HG03457 (cell line): ENCODE measurements around the gene TMEM244.
"Not testable (repeated sequence)": the region's sequence is repeated elsewhere in the genome, so short reads cannot be mapped to it uniquely, and the experiment has no call there.

ENCODE experiments used
- ATAC-seq: cut with Tn5 transposase; IDR thresholded peaks from one replicate; pipeline ENCODE4 v1.9.1; 2021; ENCODE audit warnings: moderate number of reproducible peaks; ENCODE audit not compliant: unreplicated experiment

The TMEM244 gene

DNA sequence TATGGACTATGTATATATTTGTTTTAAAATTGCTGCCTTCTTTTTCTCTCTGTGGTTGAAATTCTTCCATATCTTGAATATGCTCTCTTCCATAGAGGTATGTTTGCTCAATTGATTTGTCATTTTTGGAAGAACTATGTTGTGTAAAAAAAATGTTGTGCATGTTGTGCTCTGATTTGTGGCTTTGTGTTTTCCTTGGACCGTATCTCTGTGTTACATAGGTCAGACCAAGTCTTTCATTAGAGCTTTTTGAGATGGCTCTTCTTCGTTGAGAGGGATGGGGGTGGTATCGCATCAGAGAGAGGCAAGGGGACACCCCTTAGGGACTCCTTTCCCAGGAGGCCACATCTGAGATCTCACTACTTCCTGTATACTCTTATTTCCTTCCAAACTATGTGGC, 43.8 kb downstream of the TMEM244 start:
- no peak for ATAC-seq

DNA sequence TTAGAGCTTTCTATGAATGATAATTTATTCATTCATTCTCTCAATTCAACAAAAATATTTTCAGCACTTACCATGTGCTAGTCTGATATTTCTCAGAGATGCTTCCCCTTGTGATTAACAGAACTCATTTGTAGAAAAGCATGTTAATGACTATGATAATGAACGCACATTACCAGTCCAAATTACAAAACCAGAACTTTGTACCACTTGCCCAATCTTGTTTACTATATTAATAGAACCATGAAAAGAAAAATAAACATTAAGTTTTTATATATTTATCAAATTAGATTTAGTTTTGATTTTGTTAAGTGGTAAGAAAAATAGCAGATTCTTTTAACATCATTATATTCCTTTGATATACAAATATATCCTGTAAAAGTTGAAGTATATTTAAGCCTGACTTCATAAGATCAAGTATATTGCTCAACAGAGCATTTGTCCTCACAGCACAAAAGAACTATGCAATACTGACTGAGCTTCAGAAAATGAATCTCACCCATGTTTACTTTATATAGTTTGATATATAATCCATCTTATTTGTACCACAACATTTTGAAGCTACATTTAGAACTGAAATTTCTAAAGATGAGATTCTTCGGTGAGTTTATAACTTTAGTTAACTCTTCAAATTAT, 48.9 kb downstream of the TMEM244 start:
- no peak for ATAC-seq

DNA sequence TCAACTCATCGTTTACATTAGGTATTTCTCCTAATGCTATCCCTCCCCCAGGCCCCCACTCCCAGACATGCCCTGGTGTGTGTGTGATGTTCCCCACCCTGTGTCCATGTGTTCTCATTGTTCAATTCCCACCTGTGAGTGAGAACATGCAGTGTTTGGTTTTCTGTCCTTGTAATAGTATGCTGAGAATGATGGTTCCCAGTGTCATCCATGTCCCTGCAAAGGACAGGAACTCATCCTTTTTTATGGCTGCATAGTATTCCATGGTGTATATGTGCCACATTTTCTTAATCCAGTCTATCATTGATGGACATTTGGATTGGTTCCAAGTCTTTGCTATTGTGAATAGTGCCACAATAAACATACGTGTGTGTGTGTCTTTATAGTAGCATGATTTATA, 54.0 kb downstream of the TMEM244 start:
- not testable (repeated sequence) for ATAC-seq

- ATAC-seq, result not testable (repeated sequence)
Measured at GRCh38 chr6:129802920-129803319, 58.2 kb downstream of the TMEM244 start.

- no peak for ATAC-seq
Measured at GRCh38 chr6:129801909-129802308, 59.2 kb downstream of the TMEM244 start.

GRCh38 chr6:129795261-129795660, 65.9 kb downstream of the TMEM244 start:
- no peak for ATAC-seq

GRCh38 chr6:129793447-129793846, 67.7 kb downstream of the TMEM244 start:
- ATAC-seq, result no peak

GRCh38 chr6:129792049-129792448, 69.1 kb downstream of the TMEM244 start:
- ATAC-seq, result no peak

DNA sequence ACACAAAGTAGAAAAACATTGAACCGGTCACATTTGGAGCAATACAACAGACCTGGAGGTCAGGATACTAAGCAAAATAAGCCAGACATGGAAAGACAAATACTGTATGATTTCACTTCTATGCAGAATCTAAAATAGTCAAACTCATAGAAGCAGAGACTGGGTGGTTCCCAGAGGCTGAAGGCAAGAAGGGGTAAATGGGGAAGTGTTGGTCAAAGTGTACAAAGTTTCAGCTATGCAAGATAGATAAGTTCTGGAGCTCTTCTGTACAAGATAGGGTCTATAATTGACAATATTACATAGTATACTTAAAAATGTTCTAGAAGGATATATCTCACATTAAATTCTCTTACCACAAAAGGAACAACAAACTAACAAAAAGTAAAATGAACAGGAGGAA, 70.3 kb downstream of the TMEM244 start:
- no peak for ATAC-seq

DNA sequence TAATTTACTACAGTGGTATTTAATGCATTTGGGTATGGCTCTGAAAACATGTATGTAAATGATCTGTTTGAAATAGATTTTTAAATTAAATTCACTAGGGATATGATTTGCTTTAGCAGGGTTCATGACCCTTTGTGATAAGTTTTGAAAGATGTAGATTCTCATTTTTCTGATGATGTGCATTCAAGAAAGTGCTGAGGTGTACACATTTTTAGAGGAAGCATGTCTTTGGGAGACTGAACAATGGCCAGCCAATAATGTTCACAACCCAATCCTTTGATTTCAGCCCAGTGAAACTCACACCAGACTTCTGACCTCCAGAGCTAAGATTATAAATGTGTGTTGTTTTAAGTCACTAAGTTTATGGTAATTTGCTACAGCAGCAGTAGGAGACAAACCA, 71.1 kb downstream of the TMEM244 start:
- ATAC-seq, result no peak

DNA sequence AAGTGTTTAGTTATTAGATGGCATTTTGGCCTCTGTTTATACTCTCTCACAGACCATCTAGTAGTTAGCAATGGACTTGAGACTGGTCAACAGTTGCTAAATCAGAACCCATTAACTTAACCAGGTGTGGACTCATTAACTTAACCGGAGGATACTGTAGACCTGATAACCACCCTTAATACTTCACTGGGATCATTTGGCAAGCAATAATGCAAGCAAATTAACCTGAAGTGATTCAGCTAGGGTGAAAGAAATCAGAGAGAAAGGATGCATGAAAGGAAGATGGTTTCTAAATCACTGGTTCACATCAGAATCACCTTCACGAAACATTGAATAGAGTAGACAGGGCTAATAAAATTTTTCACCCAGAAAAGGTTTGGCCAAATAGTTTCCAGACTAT, 73.3 kb downstream of the TMEM244 start:
- no peak for ATAC-seq

DNA sequence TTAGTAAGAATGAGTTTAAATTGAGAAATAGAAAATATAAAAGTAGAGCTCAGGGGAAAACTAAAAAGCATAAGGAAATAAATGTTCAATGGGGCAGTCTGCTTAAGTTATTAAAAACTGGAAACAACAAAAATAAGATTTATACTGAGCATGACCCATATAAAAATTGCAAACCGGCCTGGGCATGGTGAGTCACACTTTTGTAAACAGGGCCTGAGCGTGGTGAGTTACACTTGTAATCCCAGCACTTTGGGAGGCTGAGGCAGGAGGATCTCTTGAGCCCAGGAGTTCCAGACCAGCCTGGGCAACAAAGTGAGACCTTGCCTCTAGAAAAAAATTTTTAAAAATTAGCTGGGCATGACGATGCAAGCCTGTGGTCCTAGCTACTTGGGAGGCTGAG, 74.6 kb downstream of the TMEM244 start:
- ATAC-seq, result no peak

DNA sequence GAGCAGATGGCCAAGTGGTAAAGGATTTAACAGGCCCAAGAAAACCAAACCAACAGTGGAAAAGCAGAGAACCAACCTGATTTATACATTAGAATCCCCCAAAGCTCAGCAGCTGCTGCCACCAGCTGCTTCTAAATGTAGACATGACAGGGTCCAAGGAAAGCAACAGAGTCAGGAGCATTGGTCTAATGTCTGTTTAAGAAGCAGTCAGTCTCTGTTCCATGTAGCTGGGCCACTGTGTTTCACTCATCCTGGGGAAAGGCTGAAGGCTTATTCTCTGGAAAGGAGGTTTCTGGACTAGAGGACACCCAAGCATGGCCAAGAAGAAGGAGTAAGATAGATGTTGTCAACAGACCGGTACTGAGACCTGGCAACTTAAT, 75.4 kb downstream of the TMEM244 start:
- no peak for ATAC-seq

GRCh38 chr6:129785047-129785755, 75.9 kb downstream of the TMEM244 start:
- no peak for ATAC-seq
